Adrenal gland (tissue), 5 donors: ENCODE results near the gene ABCA8.

Source experiments
- CTCF ChIP-seq, 6 experiments: fragments of 450-650 bp in 4 of 6; fragments of 200-600 bp in 2 of 6; sonication (generic) in 1 of 6; IDR thresholded peaks; 1 replicate in 5 of 6; 2 replicates in 1 of 6; pipeline versions ENCODE4 v1.5.1 to v1.8.0; 2016 to 2021; ENCODE audit warnings: antibody characterized with exemption in 6 of 6, mild to moderate bottlenecking in 2 of 6, moderate library complexity in 1 of 6
- POLR2A ChIP-seq, 2 donors: fragments of 450-650 bp; IDR thresholded peaks; one replicate each; pipeline ENCODE4 v1.6.1; 2017; ENCODE audit warnings: antibody characterized with exemption in 2 of 2, mild to moderate bottlenecking in 2 of 2, moderate library complexity in 1 of 2
- donor health status: DM: no; HTN: no; CAD: no.

- no peak for TF ChIP-seq CTCF (IDR thresholded peaks at IDR 0.05)
- no peak for TF ChIP-seq POLR2A (IDR thresholded peaks at IDR 0.05)
Measured at GRCh38 chr17:68821860-68822696, 133.1 kb downstream of the ABCA8 start.
